Raji (cell line): ENCODE data around the gene INPP5A.

Experiments
- POLR2A ChIP-seq: IDR thresholded peaks from 2 replicates; pipeline ENCODE4 v1.6.1; 2011; ENCODE audit warnings: low read depth, low read length, control low read depth; ENCODE audit not compliant: insufficient read depth

Gene INPP5A

GRCh38 chr10:132774902-132775863, 237.6 kb downstream of the INPP5A start:
- no peak for TF ChIP-seq POLR2A

GRCh38 chr10:132776186-132776585, 238.6 kb downstream of the INPP5A start:
- TF ChIP-seq POLR2A, result no peak

GRCh38 chr10:132776821-132777220, 239.2 kb downstream of the INPP5A start:
- TF ChIP-seq POLR2A, result no peak

GRCh38 chr10:132777441-132777840, 239.9 kb downstream of the INPP5A start:
- TF ChIP-seq POLR2A, result no peak

GRCh38 chr10:132779549-132780294, 242.1 kb downstream of the INPP5A start:
- TF ChIP-seq POLR2A, result no peak

DNA sequence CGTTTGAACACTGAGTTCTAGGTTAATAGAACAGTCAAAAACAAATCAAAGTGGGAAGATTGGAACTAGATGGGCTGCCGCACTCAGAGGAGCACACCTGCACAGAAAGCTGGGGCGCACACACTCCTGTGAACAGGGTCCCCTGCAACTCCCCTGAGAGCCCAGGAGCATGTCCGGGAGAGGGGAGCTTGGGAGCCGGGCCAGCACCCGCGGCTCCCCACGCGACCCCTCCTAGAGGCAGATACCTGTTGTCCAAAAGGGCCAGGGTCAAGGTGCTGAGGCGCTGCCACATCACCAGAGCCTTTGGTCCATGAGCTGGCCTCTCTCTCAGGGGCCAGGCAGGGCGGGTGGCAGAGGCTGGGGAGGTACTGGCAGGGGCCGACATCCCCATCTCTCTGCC, 242.8 kb downstream of the INPP5A start:
- TF ChIP-seq POLR2A, result no peak

GRCh38 chr10:132781556-132781955, 244.0 kb downstream of the INPP5A start:
- no peak for TF ChIP-seq POLR2A

DNA sequence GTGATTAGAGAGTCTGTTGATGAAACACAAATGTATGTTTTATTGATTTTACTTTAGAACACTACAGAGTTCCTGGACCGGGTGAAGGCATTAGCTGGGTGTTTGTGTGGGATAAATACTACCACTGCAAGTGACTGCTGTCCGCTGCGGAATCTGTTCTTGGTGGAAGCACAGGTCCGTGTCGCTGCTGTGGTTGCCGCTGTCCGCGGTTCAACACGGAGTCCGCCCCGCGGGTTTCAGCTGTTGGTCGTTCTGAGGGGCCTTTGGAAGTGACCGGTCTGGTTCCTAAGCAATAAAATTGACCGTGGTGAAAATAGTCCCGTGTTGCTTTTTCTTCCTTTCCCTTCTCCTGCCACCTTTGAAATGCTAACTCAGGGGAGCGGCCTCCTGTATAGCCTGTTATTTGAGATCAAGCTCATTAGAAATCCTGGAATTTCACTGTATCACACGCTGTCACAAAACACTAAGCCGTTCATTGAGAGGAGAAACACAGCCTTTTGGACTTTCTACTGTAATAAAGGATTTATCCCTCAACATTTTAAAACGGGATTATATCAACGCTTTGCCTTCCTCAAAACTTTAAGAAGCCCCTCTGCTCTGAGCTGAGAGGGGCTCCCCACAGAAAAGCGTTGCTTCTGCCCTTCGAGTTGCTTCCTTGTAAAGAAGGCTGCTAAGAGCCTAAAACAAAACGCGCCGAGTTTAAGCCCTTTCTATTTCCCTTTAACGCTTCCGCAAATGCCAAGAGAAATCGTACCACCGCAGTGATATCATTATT, 245.8 kb downstream of the INPP5A start:
- no peak for TF ChIP-seq POLR2A

- no peak for TF ChIP-seq POLR2A
Measured at GRCh38 chr10:132783940-132784865, 246.6 kb downstream of the INPP5A start.

- no peak for TF ChIP-seq POLR2A
Measured at GRCh38 chr10:132784866-132785722, 247.5 kb downstream of the INPP5A start.

DNA sequence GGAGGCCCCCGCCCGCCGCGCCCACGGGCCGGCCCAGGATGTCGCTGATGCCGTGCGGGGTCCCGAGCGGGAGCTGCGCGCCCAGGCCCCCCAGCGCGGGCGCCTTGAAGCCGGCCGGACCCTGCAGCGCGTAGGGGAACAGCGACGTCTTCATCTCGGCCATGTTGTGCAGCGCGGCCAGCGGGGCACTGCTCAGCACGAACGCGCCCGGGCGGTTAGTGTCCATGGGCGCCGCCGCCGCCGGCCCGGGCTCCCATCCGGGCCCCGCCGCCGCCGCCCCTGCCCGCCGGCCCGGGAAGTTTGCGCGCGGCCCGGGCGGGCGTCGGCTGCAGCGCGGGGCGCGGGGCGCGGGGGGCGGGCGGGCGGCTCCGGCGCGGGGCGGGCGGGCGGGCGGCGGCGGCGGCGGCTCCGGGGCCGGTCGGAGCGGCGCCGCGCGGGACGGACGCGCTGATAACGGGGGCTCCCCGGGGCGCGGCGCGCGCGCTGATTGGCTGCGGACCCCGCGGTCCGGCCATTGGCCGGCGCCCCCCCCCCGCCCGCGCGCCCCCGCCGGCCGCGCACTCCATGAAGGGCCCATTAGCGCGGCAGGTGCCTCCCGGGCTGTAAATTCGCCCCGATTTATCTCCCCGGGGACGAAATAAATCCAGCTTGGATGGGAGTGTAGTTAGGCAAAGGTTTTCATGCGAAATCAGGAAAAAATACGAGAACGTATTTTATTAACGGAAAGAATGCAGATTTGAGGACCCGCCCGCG, 248.3 kb downstream of the INPP5A start, which contains the start of gene NKX6-2:
TSS of gene NKX6-2 (minus strand) at position 425 of the 753 bp plus-strand sequence. CDS start at position 226, 199 bp downstream.
- no peak for TF ChIP-seq POLR2A

- TF ChIP-seq POLR2A, result no peak
Measured at GRCh38 chr10:132786476-132786883, 248.9 kb downstream of the INPP5A start.
